Astrocyte (in vitro differentiated cells and primary cell): ENCODE results near the gene CD55. TPM values are rescaled to one million over a fixed set of nuclear protein-coding genes. Genes with fewer than 3 reads are reported as not detected.

Source experiments
- DNase-seq: peaks from one replicate; pipeline ENCODE4 v3.0.0-alpha.2; 2010; ENCODE audit warnings: low read depth
- FAIRE-seq: peaks from 2 replicates; lab custom pipeline; 2011; peaks lifted over from hg19 to GRCh38; lab: Jason Lieb, UNC
- H2AFZ ChIP-seq: 2 replicates; pipeline ENCODE4 v1.6.0; 2012; ENCODE audit warnings: low read depth, low read length, inconsistent platforms
- H3K27ac ChIP-seq: 2 replicates; pipeline ENCODE4 v1.5.1; 2011; ENCODE audit warnings: low read depth, low read length, inconsistent platforms
- H3K27me3 ChIP-seq: 2 replicates; pipeline ENCODE4 v1.6.0; 2011; ENCODE audit warnings: low read length, inconsistent platforms; ENCODE audit not compliant: insufficient read depth
- H3K36me3 ChIP-seq: 2 replicates; pipeline ENCODE4 v1.5.1; 2011; ENCODE audit warnings: low read length, inconsistent platforms; ENCODE audit not compliant: insufficient read depth
- H3K4me1 ChIP-seq: 2 replicates; pipeline ENCODE4 v1.5.1; 2011; ENCODE audit warnings: low read length, inconsistent platforms; ENCODE audit not compliant: insufficient read depth
- H3K4me2 ChIP-seq: 2 replicates; pipeline ENCODE4 v1.6.0; 2012; ENCODE audit warnings: low read length, inconsistent platforms
- H3K4me3 ChIP-seq: 2 replicates; pipeline ENCODE4 v1.5.1; 2011; ENCODE audit warnings: low read depth, mild to moderate bottlenecking, low read length, inconsistent platforms; ENCODE audit not compliant: insufficient read depth
- H3K79me2 ChIP-seq: 2 replicates; pipeline ENCODE4 v1.6.0; 2012; ENCODE audit warnings: mild to moderate bottlenecking, low read length, inconsistent platforms; ENCODE audit not compliant: insufficient read depth
- H3K9ac ChIP-seq: 2 replicates; pipeline ENCODE4 v1.6.0; 2012; ENCODE audit warnings: mild to moderate bottlenecking, low read length, inconsistent platforms
- H3K9me3 ChIP-seq: 2 replicates; pipeline ENCODE4 v1.5.1; 2012; ENCODE audit warnings: low read depth, mild to moderate bottlenecking, low read length, inconsistent platforms; ENCODE audit not compliant: insufficient read depth
- H4K20me1 ChIP-seq: 2 replicates; pipeline ENCODE4 v1.6.0; 2012; ENCODE audit warnings: low read length, inconsistent platforms; ENCODE audit not compliant: insufficient read depth
- H3K27ac Mint-ChIP-seq: one replicate; pipeline ENCODE4 v1.8.0; 2021; ENCODE audit warnings: mild to moderate bottlenecking, mixed read lengths; ENCODE audit not compliant: unreplicated experiment
- H3K27me3 Mint-ChIP-seq: one replicate; pipeline ENCODE4 v1.8.0; 2021; ENCODE audit warnings: low read depth, mixed read lengths; ENCODE audit not compliant: unreplicated experiment
- H3K36me3 Mint-ChIP-seq: one replicate; pipeline ENCODE4 v1.8.0; 2021; ENCODE audit warnings: low read depth, mixed read lengths; ENCODE audit not compliant: unreplicated experiment
- H3K4me1 Mint-ChIP-seq: one replicate; pipeline ENCODE4 v1.8.0; 2021; ENCODE audit warnings: low read depth, mixed read lengths; ENCODE audit not compliant: unreplicated experiment
- H3K4me3 Mint-ChIP-seq: one replicate; pipeline ENCODE4 v1.8.0; 2021; ENCODE audit warnings: mild to moderate bottlenecking, moderate library complexity, mixed read lengths; ENCODE audit not compliant: unreplicated experiment
- H3K9me3 Mint-ChIP-seq: one replicate; pipeline ENCODE4 v1.8.0; 2021; ENCODE audit warnings: mild to moderate bottlenecking, mixed read lengths; ENCODE audit not compliant: unreplicated experiment
- EZH2 ChIP-seq: IDR thresholded peaks from 2 replicates; pipeline ENCODE4 v1.6.1; 2012; ENCODE audit warnings: mild to moderate bottlenecking, low read length, inconsistent platforms; ENCODE audit not compliant: insufficient read depth
- total RNA-seq: library from RNA; stranded (reverse); gene quantifications from 2 replicates; pipeline ENCODE4 v1.2.1, GENCODE V29; 2021
- TF ChIP-seq, protein P1 (sequence below): IDR thresholded peaks from 2 replicates; pipeline ENCODE4 v1.5.1; 2011; ENCODE audit warnings: low read depth, mild to moderate bottlenecking, inconsistent platforms, low read length, moderate library complexity; ENCODE audit not compliant: insufficient read depth

CD55 gene
- total RNA-seq, 1 donor from 2014 or later = 18.7 TPM

- H3K27ac Mint-ChIP-seq = no peak overlapping the region
- no peak overlapping the region for H2AFZ ChIP-seq
Observed at GRCh38 chr1:207302618-207303393, 18.7 kb upstream of the CD55 start.

DNA sequence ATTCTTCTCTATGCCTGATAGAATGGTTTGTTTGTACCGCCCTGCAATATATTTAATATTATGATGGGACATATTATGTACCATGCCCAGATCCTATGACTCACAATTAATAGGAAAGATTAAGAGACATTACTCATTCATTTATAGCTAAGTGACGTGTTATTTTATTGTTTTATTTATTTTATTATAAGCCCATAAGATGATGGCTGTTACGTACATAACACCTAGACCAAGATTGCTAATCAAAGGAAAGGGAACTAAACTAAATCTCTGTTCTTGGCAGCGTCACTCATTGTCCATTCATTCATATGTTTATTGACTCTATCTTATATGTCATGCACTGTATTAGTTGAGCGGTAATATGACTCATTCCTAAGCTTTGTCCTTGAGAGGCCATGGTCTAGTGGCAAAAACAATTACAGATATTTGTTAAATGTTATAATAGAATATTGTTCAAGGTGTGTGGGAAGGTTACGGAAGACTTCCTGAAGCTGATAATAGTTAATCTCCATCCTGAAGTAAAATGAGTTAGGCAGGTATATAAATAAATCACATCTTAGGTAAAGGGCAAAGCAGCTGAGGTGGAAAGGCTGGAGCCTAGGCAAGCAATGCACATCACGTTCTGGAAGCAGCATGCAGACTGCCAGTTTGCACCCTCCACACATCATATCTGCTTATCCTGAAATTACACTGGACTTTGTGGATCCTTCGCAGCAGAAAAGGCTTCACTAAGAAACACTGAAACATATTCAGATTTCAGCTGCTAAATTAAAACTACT is 16.6 kb upstream of the CD55 start:
- H4K20me1 ChIP-seq = no peaks in the 10 kb centered on the region
- no peaks in the 10 kb centered on the region for H3K27me3 ChIP-seq
- TF ChIP-seq EZH2 = no peak
- TF ChIP-seq, protein P1, sequence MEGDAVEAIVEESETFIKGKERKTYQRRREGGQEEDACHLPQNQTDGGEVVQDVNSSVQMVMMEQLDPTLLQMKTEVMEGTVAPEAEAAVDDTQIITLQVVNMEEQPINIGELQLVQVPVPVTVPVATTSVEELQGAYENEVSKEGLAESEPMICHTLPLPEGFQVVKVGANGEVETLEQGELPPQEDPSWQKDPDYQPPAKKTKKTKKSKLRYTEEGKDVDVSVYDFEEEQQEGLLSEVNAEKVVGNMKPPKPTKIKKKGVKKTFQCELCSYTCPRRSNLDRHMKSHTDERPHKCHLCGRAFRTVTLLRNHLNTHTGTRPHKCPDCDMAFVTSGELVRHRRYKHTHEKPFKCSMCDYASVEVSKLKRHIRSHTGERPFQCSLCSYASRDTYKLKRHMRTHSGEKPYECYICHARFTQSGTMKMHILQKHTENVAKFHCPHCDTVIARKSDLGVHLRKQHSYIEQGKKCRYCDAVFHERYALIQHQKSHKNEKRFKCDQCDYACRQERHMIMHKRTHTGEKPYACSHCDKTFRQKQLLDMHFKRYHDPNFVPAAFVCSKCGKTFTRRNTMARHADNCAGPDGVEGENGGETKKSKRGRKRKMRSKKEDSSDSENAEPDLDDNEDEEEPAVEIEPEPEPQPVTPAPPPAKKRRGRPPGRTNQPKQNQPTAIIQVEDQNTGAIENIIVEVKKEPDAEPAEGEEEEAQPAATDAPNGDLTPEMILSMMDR = no peak
- Mint-ChIP-seq H3K36me3 (no peaks in the 10 kb centered on the region), H3K27ac (no peak overlapping the region), H3K4me1 (peaks cover 14% of the 10 kb centered on the region), H3K9me3 (peaks cover 6% of the 10 kb centered on the region), H3K4me3 (no peak overlapping the region), H3K27me3 (no peaks in the 10 kb centered on the region)
- H3K79me2 ChIP-seq = no peaks in the 10 kb centered on the region
- no peak overlapping the region for H3K4me2 ChIP-seq
- H3K4me1 ChIP-seq = peaks cover 8% of the 10 kb centered on the region
- H3K4me3 ChIP-seq = no peak overlapping the region
- no peak overlapping the region for H2AFZ ChIP-seq
- H3K27ac ChIP-seq = no peak overlapping the region
- H3K36me3 ChIP-seq = no peaks in the 10 kb centered on the region
- H3K9ac ChIP-seq = no peak overlapping the region
- no peaks in the 10 kb centered on the region for H3K9me3 ChIP-seq
- DNase-seq (peak; percentile 31), FAIRE-seq (no peak)

More at GRCh38 chr1:207302618-207303393, 18.7 kb upstream of the CD55 start:
- no peak for TF ChIP-seq EZH2
- TF ChIP-seq, protein P1 = no peak
- no peak overlapping the region for H3K4me3 Mint-ChIP-seq
- H3K4me2 ChIP-seq = no peak overlapping the region
- peaks cover 6% of the 10 kb centered on the region for H3K9me3 Mint-ChIP-seq
- H3K27me3 ChIP-seq = no peaks in the 10 kb centered on the region
- H3K4me1 ChIP-seq = no peaks in the 10 kb centered on the region
- no peaks in the 10 kb centered on the region for H3K36me3 ChIP-seq
- H3K79me2 ChIP-seq = no peaks in the 10 kb centered on the region
- H3K4me3 ChIP-seq = no peak overlapping the region
- no peaks in the 10 kb centered on the region for H3K27me3 Mint-ChIP-seq
- H3K36me3 Mint-ChIP-seq = no peaks in the 10 kb centered on the region
- DNase-seq = no peak
- no peak for FAIRE-seq
- no peak overlapping the region for H3K27ac ChIP-seq
- H3K9me3 ChIP-seq = no peaks in the 10 kb centered on the region
- H3K9ac ChIP-seq = no peak overlapping the region
- peaks cover 11% of the 10 kb centered on the region for H3K4me1 Mint-ChIP-seq
- no peaks in the 10 kb centered on the region for H4K20me1 ChIP-seq
